Activated naive CD8-positive, alpha-beta T cell treated with anti-CD3 and anti-CD28 coated beads, Interleukin-2, amount 10 ng/mL, durations not matched to agents 7 days and 5 days (primary cell): Measurements from ENCODE around the gene MYO1A. TPM values are rescaled to one million over a fixed set of nuclear protein-coding genes. Genes with fewer than 3 reads are reported as not detected.
A peak's percentile ranks its signal among the peaks of the same experiment; 100 is the strongest.
"Not testable (repeated sequence)": the region's sequence is repeated elsewhere in the genome, so short reads cannot be mapped to it uniquely, and the experiment has no call there.

Source experiments
- ATAC-seq: fragments of 150-1000 bp; cut with Tn5 transposase; one replicate; pipeline ENCODE4 v1.10.0; 2021; ENCODE audit warnings: low read depth, moderate library complexity
- POLR2A ChIA-PET: fragments of 350-600 bp; sonication (Branson Sonifier 250); formaldehyde crosslinking; loops from one replicate; lab custom pipeline; 2021; ENCODE audit warnings: antibody characterized with exemption; lab: Charles Lee
- DNase-seq: peaks from one replicate; pipeline ENCODE4 v3.0.0; 2021
- H3K27ac Mint-ChIP-seq: one replicate; pipeline ENCODE4 v1.8.0; 2022; ENCODE audit warnings: mild to moderate bottlenecking, mixed read lengths
- H3K27me3 Mint-ChIP-seq: one replicate; pipeline ENCODE4 v1.8.0; 2022; ENCODE audit warnings: mild to moderate bottlenecking, moderate library complexity, mixed read lengths
- H3K36me3 Mint-ChIP-seq: one replicate; pipeline ENCODE4 v1.8.0; 2021; ENCODE audit warnings: mild to moderate bottlenecking, mixed read lengths
- H3K4me1 Mint-ChIP-seq: one replicate; pipeline ENCODE4 v1.8.0; 2021; ENCODE audit warnings: mixed read lengths
- H3K4me3 Mint-ChIP-seq: one replicate; pipeline ENCODE4 v1.8.0; 2022; ENCODE audit warnings: mild to moderate bottlenecking, moderate library complexity, mixed read lengths
- H3K9me3 Mint-ChIP-seq: one replicate; pipeline ENCODE4 v1.8.0; 2021; ENCODE audit warnings: mixed read lengths
- total RNA-seq, 2 experiments: library from RNA; stranded (reverse); gene quantifications; one replicate each; pipeline ENCODE4 v1.2.3, GENCODE V29; 2021

The MYO1A gene
- total RNA-seq, 2 experiments from 2014 or later: 1.2 to 2.1 TPM

DNA sequence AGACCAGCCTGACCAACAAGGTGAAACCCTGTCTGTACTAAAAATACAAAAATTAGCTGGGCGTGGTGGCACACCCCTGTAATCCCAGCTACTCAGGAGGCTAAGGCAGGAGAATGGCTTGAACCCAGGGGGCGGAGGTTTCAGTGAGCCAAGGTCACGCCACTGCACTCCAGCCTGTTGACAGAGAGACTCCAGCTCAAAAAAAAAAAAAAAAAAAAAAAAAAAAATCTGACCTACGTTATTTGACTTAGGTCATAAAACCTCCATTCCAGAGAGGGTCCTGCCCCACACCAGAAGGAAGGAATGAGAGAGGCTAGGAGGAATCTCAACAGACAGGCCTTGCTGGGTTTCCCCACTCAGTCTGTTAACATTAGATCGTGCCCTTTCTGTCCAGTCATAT, 31.6 kb downstream of the MYO1A start:
- not testable (repeated sequence) for H3K9me3 Mint-ChIP-seq, ATAC-seq, H3K4me3 Mint-ChIP-seq, H3K4me1 Mint-ChIP-seq, H3K36me3 Mint-ChIP-seq, DNase-seq, H3K27ac Mint-ChIP-seq
- peaks cover 13% of the 10 kb centered on the region for H3K27me3 Mint-ChIP-seq
- POLR2A ChIA-PET: interaction anchor here (0.6 to 0.7 kb wide), 3 partner anchors 39 to 292 kb away, joined by 3 to 6 read pairs (median 3); no protein-coding TSS in a partner anchor

DNA sequence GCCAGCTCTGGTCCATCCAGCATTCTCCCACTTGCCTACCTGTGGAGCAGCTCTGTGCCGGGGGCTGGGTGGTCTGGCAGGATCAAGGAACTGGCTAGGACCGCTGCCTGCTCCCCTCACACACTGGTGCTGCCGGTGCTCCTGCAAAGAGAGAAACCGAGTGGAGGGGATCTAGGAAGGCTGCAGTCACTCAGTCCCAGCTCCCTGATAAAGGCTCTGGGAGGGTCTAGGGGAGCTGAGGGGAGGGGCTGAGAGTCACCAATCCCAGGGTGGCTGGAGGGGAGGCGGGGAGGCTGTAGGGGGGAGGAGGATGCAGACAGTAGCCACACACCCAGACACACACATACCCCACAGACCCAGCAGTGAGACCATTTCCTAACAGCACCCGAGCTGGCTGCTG, 33.6 kb downstream of the MYO1A start, which contains the start of gene TAC3:
TSS of gene TAC3 (minus strand) at position 182 of the 400 bp plus-strand sequence. CDS start 732 bp downstream, outside the sequence.
- Mint-ChIP-seq H3K4me1 (peaks cover 16% of the 10 kb centered on the region), H3K27me3 (peaks cover 13% of the 10 kb centered on the region), H3K36me3 (no peaks in the 10 kb centered on the region), H3K4me3 (no peak within 1 kb of the TSS), H3K27ac (no peak within 1 kb of the TSS), H3K9me3 (no peaks in the 10 kb centered on the region)
- POLR2A ChIA-PET: interaction anchor here (1.3 kb wide), 1 partner anchor 32 kb away, joined by 4 read pairs; no protein-coding TSS in a partner anchor
- ATAC-seq: no peak
- no peak for DNase-seq

DNA sequence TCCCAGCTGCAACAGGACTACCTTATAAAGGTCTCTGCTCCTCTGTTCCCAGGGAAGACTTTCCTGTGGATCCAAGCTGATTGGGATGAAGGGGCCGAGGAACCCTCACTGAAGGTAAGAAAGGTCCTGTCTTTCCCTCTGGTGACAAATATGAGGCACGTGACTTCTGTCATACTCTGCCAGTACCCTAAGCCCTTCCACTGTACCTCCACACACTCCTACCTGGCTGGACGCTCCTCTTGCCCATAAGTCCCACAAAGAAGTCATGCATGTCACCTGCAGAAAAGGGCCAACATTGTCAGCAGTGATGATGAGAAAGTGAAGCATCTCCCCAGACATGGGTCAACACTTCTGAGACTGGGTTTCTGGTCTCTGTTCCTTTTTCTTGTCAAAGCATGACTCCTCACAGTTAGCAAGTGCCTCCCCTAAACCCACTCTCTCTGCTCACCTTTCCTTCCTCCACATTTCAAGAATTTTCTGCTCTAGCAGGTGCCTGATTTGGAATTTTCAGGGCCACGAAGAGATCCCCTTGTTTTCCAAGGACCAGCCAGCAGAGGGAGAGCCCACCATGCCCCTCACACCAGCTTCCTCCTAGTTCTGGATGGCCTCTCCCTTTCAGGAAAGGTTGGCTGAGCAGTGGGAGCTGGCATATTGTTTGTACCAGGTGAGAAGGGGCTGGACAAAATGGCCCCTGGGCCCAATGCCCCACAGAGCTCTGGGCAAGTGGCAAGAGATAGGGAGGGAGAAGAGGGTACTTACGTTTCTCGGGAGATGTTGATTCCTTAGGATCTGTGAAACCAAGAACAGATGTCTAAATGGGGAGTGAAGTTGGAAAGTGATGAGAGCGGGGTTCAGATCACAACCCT, 37.1 kb downstream of the MYO1A start:
- H3K27ac Mint-ChIP-seq: peak overlapping the region; percentile 40

DNA sequence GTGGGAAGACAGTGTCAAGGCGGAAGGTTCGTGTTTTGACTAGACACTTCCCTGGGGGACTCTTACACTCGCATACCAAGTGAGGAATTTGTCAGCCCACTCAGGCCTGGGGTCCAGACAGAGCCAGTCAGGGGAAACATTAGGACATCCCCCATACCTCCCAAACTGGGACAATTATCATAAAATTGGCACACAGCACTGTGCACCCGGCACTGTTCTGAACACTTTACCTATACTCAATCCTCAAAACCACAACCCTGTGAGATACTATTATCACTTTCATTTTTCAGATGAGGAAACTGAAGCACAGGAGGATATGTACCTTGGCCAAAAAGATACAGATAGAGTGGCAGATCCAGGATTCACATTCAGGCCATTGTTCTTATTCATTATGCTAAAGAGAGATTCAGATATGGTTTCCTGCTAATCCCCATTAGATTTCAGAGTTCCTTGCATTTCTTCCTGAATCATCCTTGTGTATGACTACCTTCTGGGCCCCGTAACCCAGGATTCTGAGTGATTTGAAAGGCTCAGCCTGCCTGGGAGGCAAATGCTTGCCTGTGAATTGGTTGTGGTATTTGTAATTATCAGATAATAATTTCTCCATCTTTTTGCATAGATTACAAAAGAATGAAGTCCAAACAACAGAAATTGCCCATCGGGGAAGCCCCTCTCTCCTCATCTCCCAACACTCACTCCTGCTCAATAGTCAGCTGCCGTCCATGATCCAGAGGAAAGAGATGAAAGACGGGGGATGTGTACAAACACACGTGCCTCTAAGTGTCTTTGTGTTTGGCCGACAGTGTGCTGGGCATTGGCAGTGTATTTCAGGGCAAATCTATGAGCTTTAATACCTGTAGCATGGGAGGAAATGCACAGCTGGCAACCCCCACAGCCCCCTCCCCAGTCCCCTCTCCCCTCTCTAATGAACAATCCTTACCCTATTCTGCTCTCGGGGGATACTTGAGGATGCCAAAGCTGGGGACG, 38.2 kb downstream of the MYO1A start:
- H3K4me1 Mint-ChIP-seq: peaks cover 40% of the 10 kb centered on the region
- H3K27ac Mint-ChIP-seq: peak overlapping the region; percentile 86
- POLR2A ChIA-PET: interaction anchor here (1.4 to 3.5 kb wide), 3 partner anchors 35 to 100 kb away, joined by 5 to 37 read pairs (median 6); partner anchors contain the start of gene STAT6

More for the DNA sequence above, 37.1 kb downstream of the MYO1A start:
- DNase-seq (no peak), ATAC-seq (no peak)
- Mint-ChIP-seq H3K27me3 (peaks cover 13% of the 10 kb centered on the region), H3K4me1 (peaks cover 33% of the 10 kb centered on the region), H3K9me3 (no peaks in the 10 kb centered on the region), H3K36me3 (no peaks in the 10 kb centered on the region), H3K4me3 (no peak overlapping the region)
- POLR2A ChIA-PET: interaction anchor here (1.4 to 3.5 kb wide), 3 partner anchors 34 to 98 kb away, joined by 5 to 37 read pairs (median 6); partner anchors contain the start of gene STAT6

DNA sequence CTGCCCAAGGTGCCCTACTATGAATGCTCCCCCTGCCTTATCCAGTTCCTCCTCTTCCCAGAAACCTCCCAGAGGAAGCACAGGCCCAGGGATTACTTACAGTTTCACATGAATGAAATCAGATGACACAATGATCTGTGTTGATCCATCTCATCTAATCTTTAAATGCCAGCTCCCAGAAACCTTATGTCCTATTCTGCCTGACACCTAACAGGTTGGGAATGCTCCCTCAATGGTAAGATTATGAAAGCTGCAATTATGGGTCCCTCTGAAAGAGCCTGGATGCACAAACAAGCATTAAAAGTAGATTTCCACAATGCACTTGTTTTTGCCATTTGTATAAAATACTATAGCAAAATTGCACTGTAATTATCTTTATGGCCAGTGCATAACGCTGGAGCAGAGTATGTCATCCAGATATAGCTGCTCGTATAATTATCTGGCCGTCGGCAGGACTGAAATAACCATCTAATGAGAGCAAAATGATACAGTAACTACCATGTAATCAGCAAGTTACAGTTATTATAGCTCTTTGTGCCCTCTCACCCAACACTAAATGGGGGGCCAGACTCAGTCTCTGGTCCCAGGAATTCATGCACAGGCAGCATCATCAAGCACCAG, 39.2 kb downstream of the MYO1A start:
- ATAC-seq (no peak), DNase-seq (no peak)
- no peak overlapping the region for H3K4me3 Mint-ChIP-seq
- H3K4me1 Mint-ChIP-seq: peaks cover 41% of the 10 kb centered on the region
- POLR2A ChIA-PET: interaction anchor here (3.5 kb wide), 1 partner anchor 101 kb away, joined by 37 read pairs; the partner anchor contains the start of gene STAT6
- H3K9me3 Mint-ChIP-seq: no peaks in the 10 kb centered on the region
- no peaks in the 10 kb centered on the region for H3K36me3 Mint-ChIP-seq
- no peak overlapping the region for H3K27ac Mint-ChIP-seq
- peaks cover 13% of the 10 kb centered on the region for H3K27me3 Mint-ChIP-seq

More for the DNA sequence above, 38.2 kb downstream of the MYO1A start:
- Mint-ChIP-seq H3K4me3 (peak overlapping the region; percentile 47), H3K36me3 (no peaks in the 10 kb centered on the region), H3K27me3 (peaks cover 13% of the 10 kb centered on the region), H3K9me3 (no peaks in the 10 kb centered on the region)
- ATAC-seq (peak; percentile 84), DNase-seq (peak; percentile 44)

DNA sequence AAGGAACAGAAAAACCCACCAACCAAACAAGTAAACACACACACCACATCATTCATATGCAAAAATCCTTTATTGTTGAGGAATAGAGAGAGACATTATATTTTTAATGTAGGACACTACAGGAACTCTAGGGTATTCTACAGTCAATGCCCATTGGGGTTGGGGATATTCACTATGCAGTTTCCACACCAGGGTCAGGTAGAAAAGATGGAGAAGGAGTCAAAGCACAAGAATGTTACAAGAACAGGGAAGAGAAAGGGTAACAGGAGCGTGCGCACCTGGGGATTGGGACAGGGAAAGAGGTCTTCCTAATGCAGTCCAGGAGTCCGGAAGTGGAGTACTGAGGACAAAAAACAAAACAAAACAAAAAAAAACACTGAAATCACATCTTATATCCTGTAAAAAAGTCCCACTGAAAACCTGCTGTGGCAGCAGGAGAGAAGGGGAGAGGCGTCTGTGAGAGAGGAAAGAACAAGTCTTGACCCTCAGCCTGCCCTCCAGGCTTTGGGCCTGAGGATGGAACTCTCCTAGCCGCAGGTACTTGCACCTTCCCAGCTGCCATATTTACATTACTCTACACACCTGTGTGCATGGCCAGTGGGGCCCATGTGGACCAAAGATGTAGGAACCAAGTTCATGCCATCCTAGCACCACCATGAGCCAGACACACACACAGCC, 39.8 kb downstream of the MYO1A start:
- H3K27ac Mint-ChIP-seq: peak overlapping the region; percentile 18
- no peak for DNase-seq
- peaks cover 47% of the 10 kb centered on the region for H3K4me1 Mint-ChIP-seq
- H3K27me3 Mint-ChIP-seq: peaks cover 11% of the 10 kb centered on the region
- no peaks in the 10 kb centered on the region for H3K9me3 Mint-ChIP-seq
- no peak overlapping the region for H3K4me3 Mint-ChIP-seq
- POLR2A ChIA-PET: interaction anchor here (1.9 to 3.5 kb wide), 2 partner anchors 51 to 101 kb away, joined by 9 to 37 read pairs; partner anchors contain the start of gene STAT6
- H3K36me3 Mint-ChIP-seq: no peaks in the 10 kb centered on the region
- ATAC-seq: no peak

DNA sequence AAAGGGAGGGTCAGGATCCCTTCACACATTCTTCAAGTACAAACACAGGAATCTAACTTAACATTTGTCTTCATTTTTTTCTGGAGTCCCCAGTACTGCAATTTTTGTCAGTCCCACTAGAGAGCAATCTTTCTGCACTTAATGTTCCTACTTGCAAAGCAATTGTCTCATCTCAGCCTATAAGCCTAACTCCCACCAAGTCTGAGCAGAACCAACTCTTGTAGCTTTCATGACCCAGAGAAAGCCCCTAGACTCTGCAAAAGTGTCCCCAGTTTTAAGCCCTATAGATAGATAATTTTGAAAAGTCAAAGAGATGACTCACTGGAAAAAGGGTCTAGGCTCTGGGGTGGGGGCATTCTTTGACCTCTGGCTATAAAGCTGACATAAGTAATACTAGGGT, 41.8 kb downstream of the MYO1A start:
- Mint-ChIP-seq H3K4me1 (peaks cover 50% of the 10 kb centered on the region), H3K27me3 (no peaks in the 10 kb centered on the region), H3K4me3 (no peak overlapping the region), H3K27ac (peak overlapping the region; percentile 37), H3K36me3 (peaks cover 11% of the 10 kb centered on the region), H3K9me3 (no peaks in the 10 kb centered on the region)
- POLR2A ChIA-PET: interaction anchor here (0.7 to 2.5 kb wide), 5 partner anchors 53 to 103 kb away, joined by 3 to 23 read pairs (median 4); partner anchors contain the start of gene STAT6
- ATAC-seq (peak; percentile 23), DNase-seq (no peak)

DNA sequence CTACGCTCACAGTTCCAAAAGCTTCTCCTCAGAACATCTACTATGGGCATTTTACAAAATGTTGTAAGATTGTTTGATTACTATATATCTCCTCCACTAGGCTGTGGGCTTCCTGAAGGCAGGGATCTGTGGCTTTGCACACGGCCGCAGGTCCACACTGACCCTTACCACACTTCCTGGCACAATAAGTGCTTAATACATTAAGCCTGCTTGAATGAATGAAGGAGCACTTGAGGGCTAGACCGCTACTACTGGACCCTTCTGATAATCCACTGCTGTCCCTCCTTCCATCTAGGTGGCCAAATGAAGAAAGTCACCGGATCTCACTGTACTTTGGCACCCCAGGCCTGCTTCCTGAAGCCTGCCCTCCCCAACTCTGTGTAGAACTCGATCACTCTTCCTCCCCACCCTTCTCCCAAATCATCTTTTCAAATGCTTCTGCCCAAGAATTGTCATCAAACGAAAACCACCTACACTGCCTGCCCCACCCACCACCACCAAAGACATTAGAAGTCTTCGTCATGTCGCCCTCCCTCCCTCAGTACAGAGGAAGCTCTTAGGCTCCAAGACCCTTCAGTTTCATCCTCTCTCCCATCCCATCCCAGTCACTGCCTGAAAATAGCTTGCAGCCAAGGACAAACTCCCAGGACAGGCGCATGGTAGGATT, 43.0 kb downstream of the MYO1A start:
- POLR2A ChIA-PET: interaction anchor here (1.0 to 2.5 kb wide), 3 partner anchors 62 to 105 kb away, joined by 3 to 23 read pairs (median 3); partner anchors contain the start of gene STAT6
- ATAC-seq (no peak), DNase-seq (no peak)
- H3K4me3 Mint-ChIP-seq: peak overlapping the region; percentile 79
- no peaks in the 10 kb centered on the region for H3K9me3 Mint-ChIP-seq
- H3K27ac Mint-ChIP-seq: peak overlapping the region; percentile 87
- peaks cover 48% of the 10 kb centered on the region for H3K4me1 Mint-ChIP-seq
- peaks cover 13% of the 10 kb centered on the region for H3K36me3 Mint-ChIP-seq
- no peaks in the 10 kb centered on the region for H3K27me3 Mint-ChIP-seq

DNA sequence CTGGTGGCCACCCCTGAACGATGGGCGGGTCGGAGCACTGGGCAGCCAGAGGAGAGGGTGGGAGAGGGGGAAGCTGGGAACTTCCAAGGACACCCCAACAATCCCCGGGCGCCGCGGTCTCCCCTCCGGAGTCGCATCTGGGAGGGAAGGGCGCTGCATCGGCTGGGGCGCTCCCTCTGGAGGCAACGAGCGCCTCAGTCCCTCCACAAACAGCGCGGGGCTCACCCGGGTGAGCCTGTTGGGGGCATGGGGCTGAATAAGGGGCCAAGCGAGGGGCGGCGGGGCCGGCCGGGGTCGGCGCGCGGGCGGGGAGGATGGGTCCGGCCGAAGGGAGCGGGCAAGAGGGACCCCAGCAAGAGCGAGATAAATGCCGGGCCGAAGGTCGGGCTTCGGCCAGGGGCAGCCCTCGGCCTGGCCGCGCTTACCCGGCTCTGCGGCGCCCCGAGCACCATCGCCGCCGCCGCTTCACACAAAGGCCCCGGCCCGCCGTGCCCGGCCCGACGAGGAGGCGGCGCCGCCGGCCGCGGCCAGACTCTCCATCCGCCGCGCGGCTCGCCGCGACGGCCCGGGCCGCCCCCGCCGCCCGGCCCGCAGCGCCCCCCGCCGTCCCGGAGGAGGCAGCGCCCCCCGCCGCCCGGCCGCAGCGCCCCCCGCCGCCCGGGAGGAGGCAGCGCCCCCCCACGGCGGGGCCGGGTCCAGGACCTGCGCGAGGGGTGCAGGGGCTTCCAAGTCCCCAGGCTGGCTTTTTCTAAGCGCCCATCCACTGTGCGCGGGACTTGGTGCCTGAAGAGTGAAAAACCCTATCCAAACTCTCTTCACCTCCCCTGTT, 43.7 kb downstream of the MYO1A start, which contains the start of gene ZBTB39:
TSS of gene ZBTB39 (minus strand) at position 567 of the 829 bp plus-strand sequence. CDS start 1,629 bp downstream, outside the sequence.
- POLR2A ChIA-PET: interaction anchor here (1.0 to 2.9 kb wide), 4 partner anchors 63 to 105 kb away, joined by 3 to 14 read pairs (median 4); partner anchors contain the start of genes NEMP1 and STAT6
- ATAC-seq: peak; percentile 74
- peak; percentile 86 for DNase-seq
- no peaks in the 10 kb centered on the region for H3K27me3 Mint-ChIP-seq
- H3K36me3 Mint-ChIP-seq: peaks cover 13% of the 10 kb centered on the region
- peak within 1 kb of the TSS; percentile 87 for H3K27ac Mint-ChIP-seq
- H3K4me3 Mint-ChIP-seq: peak within 1 kb of the TSS; percentile 94
- H3K9me3 Mint-ChIP-seq: no peaks in the 10 kb centered on the region
- peaks cover 46% of the 10 kb centered on the region for H3K4me1 Mint-ChIP-seq

DNA sequence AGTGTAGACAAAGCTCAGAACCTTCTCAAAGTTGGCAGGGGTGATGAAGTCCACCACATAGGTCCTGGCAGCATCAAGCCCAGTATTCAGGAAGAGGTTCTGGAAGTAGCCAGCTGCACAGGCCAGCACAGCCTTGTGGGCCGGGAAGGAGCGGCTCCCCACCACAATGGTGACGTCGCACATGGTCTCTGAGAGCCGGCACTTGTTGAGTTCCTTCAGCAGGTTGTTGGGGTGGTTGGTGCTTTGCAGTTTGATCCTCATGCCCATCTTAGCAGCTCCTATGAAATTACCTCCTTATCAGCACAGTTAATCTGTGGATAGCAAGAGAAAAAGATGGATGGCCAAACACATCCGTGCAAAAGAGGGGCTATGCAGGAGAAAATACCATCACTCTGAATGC, 45.3 kb downstream of the MYO1A start:
- Mint-ChIP-seq H3K27ac (no peak overlapping the region), H3K4me1 (peaks cover 48% of the 10 kb centered on the region), H3K36me3 (peaks cover 17% of the 10 kb centered on the region), H3K4me3 (peak overlapping the region; percentile 94), H3K27me3 (no peaks in the 10 kb centered on the region), H3K9me3 (no peaks in the 10 kb centered on the region)
- DNase-seq: no peak
- POLR2A ChIA-PET: interaction anchor here (1.6 to 2.9 kb wide), 2 partner anchors 74 to 107 kb away, joined by 4 to 14 read pairs; partner anchors contain the start of genes NEMP1 and STAT6
- no peak for ATAC-seq
